HT1080 (cell line): ENCODE measurements around the gene ADAM30. TPM values are rescaled to one million over a fixed set of nuclear protein-coding genes. Genes with fewer than 3 reads are reported as not detected.
A peak's percentile ranks its signal among the peaks of the same experiment; 100 is the strongest.
"Not testable (repeated sequence)": the region's sequence is repeated elsewhere in the genome, so short reads cannot be mapped to it uniquely, and the experiment has no call there.

Experiments used
- DNase-seq: peaks from one replicate; pipeline ENCODE4 v3.0.0-alpha.2; 2015; ENCODE audit warnings: low read depth
- total RNA-seq: library from RNA; depleted of rRNA; stranded (reverse); fragments of >200 nt; shearing (Covaris generic); gene quantifications from 2 replicates; pipeline ENCODE4 v1.2.3, GENCODE V29; 2014

ADAM30 gene
- total RNA-seq, 1 experiment from 2014 or later: not detected

DNA sequence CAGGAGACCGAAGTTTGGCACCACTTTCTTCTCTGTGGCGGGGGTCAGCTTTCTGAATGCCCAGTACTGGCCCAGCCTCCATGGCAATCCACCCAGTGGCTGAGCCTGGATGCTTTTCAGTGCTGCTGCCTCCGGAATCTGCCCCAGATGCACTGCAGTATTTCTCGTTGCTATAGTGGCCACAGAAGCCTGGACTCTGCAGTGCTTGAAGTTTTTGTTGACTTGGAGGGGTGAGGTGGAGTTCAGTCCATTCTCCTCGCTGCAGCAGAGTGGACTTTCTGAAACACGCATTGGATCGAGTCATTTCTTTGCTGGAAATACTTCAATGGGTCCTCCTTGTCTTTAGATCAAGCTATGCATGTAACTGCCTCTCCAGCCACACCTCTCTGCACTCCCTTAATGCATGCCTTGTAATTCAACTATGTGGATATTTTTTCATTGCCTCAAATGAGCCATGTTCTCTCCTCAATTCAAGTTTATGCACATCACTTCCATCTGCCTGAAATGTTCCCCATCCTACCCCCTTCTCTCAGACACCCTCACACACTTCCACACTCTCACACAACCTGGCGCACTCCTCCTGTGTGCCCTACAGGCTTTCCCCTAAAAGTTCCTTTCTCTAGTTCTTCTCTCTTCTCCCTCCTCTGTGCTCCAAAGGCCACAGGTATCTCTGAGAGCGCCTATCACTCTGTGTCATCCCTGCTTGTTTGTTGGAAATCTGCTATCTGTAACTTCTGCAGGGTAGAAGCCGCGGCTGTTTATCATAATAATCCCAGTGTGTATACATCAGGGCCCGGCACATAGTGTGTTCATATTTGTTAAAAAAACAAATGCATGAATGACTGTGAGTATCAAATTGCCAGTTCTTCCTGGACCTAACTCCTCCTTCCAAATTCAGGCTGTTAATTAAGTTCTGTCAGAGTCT, 16.5 kb downstream of the ADAM30 start:
- no peak for DNase-seq

- no peak for DNase-seq
Observed at GRCh38 chr1:119878171-119878570, 18.1 kb downstream of the ADAM30 start.

GRCh38 chr1:119874186-119874585, 22.1 kb downstream of the ADAM30 start:
- DNase-seq: no peak

DNA sequence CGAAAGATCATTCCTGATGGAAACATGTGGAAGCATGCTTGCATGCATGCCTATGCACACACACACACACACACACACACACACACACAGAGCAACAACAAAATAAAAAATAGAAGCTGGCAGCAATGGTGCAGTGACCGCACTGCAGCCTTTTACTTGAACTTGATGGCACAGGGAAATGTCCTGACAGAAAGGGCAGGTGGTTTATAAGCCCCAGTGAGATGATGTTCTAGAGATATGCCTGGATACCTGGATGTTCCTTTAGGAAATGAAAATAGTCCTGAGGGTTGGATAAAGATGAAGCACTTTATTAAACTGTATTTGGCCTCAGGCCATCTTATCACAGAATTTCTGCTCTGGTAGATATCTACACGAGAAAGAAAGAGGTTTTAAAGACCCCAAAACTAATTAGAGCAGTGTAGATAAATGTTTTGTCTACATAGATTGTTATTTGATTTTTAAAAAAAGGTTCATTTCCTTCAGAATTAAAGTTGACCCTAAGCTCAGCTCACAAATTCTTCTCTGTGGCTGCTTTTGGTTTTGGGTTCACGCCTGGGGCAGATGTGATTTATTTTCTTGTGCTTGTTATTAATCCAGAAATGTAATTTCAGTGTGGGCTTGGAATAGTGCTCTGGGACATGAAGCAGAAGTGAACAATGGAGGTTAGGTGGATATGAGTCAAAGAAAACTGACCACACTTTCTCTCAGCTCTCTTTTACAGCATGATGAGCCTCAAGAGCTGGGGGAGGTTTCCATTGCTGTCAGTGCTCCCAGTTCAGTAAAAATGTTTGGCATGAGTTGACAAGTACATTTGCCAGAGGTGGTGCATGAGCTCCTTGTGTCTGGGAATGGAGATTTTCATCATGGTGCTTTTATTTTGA, 22.9 kb downstream of the ADAM30 start:
- peak; percentile 87 for DNase-seq

DNA sequence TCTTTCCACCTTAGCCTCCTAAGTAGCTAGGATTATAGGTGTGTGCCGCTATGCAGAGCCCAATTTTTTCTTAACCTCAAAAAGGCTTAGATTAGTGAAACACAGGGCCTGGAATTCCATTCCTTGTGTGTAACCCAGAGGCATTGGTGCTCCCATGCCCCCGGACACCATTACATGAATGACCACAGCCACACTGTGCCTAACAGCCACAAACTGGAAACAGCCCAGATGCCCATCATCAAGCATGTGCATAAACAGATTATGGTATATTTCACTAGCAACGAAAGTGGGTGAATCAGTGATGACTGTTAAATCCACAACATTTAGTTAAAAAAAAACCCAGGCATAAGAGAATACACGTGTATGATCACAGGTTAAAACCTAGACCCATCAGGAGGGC, 24.4 kb downstream of the ADAM30 start:
- no peak for DNase-seq

DNA sequence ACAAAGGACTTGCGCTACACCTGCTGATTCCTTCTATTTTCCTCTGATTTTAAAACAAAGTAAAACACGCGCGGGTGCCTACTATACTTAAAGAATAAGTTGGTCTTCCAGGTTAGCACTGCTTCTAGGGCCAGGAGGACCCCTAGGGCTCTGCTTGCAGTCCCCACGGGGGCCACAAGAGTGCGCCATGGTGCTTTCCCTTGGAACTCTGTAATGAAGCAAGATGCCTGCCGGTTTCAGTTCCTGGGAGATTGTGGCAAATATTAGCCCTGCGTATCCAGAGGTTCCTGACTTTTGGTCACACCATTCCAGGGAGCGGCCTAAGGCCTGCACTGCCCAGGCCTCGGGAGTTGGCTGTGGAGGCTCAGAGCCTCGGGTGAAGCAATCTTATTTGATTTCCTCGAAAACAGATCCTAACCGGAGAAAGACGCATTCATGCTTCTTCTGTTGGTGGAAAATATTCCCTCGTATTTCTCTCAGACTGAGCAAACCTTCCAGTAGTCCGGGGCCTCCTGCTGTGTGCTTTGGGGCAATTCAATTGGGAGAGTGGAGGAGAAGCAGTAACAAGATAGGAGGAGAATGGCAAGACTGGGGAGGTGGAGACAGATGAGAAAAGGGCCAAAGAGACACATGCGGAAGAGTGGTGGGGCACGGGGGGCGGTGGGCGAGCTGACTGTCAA, 25.3 kb downstream of the ADAM30 start:
- DNase-seq: peak; percentile 71

- no peak for DNase-seq
Observed at GRCh38 chr1:119869995-119870394, 26.3 kb downstream of the ADAM30 start.

DNA sequence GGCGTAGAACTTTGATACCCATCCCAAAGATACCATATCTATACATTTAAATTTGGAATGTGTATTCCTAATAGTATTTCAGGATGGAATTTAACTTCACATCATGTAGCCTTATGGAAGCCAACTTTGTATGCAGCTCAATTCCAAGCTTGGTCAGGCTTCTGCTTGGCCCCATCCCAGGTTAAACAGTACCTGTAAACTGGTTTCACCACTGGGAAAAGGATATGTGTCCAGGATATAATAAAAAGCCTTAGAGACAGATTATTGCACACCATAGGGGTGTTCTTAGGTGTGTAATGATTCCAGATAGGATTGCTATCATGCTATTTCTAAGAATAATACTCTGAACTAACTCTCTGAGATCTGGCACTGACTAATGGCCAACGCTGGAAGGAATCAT, 28.1 kb downstream of the ADAM30 start:
- DNase-seq: no peak

GRCh38 chr1:119866451-119866850, 29.9 kb downstream of the ADAM30 start:
- DNase-seq: no peak

- DNase-seq: no peak
Observed at GRCh38 chr1:119865627-119866026, 30.7 kb downstream of the ADAM30 start.

GRCh38 chr1:119862276-119862675, 34.0 kb downstream of the ADAM30 start:
- no peak for DNase-seq

DNA sequence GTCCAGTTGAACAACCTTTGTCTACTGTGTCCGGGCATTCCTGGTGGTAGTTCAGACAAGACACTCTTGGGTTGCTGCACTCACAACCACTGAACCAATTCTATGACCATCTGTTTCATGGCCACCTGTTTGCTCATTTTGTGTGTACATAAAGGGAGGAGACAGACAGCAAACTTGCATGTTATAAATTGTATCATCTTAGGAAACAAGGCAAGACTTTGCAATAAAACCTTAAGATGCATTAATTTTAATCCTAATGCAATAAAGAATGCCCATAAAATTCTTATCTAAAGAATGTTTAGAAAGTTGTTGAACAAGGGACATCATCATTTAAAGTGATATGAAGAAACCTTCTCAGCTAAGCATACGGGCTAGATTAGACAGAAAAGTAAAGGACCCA, 34.8 kb downstream of the ADAM30 start:
- DNase-seq: no peak

DNA sequence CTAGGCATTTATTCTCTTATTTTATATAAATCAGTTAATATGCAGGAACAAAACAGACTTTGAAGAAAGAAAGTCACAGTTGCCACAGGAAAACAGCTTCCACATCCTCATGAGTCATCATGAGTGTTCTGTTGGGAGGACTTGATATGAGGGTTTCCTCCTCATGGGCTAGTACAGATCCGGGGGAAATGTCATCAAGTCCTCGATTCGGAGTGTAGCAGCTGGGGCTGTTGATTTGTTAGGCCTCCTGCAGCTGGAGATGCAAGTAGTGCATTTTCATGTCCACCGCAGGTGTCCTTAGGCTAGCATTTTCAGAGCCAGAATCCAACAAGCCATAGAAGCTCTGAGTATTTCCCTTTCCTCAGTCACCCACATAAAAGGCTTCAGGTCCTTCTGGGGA, 36.7 kb downstream of the ADAM30 start:
- DNase-seq: peak; percentile 86

GRCh38 chr1:119858556-119859214, 37.6 kb downstream of the ADAM30 start:
- DNase-seq: not testable (repeated sequence)

DNA sequence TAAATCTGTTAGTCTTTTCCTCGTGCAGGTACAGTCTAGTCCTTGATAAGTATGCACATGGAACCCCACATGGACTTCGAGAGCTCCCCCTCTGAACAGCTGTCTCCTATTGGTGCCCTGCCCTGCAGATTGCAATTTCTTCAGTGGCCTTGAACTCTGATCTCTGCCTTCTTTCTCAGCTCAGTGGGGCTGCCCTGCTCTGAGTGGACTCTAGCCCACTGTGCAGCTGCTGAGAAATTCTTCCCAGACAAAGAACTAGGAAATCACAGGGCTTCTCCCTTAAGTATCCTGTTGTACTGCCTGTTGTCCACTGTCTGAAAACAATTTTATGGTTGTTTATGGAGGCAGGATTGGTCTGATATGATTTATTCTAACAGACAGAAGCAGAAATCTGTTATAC, 38.2 kb downstream of the ADAM30 start:
- no peak for DNase-seq

DNA sequence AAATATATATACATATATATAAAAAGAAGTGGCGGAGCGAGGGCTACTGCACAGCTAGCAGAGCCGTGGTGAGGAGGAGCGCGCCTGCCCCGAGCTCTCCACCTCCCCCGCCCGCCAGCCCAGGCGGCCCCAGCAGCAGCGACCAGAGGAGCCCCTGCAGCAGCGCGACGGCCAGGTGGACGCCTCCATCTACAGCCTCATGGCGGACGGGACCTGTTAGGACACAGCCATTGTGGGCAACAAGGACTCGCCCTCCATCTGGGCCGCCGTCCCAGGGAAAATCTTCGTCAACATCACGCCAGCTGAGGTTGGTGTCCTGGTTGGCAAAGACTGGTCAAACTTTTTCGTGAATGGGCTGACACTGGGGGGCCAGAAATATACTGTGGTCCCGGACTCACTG, 43.2 kb downstream of the ADAM30 start:
- DNase-seq: no peak

DNA sequence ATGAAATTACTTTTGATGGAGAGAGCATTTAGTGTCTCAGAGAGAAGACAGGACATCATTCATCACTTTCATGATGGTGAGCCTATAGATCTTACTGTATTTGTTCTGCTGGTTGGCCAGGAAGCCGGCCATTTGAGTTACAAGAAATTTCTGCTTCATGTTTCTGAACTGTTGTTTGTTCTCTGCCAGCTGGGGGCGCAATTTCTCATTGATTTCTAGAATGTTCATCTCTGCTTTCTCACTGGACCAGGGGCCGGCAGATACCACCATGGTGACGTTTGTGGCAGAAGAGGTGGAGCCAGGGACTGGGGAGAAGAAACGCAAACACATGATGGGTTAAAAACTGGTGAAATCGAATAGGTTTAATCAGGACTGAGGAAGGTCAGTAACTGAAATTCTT, 52.1 kb downstream of the ADAM30 start:
- not testable (repeated sequence) for DNase-seq
